H9 (cell line): ENCODE data around the gene FHOD1. TPM values are rescaled to one million over a fixed set of nuclear protein-coding genes. Genes with fewer than 3 reads are reported as not detected.
A peak's percentile ranks its signal among the peaks of the same experiment; 100 is the strongest.

ENCODE experiments used
- DNase-seq: peaks from one replicate; pipeline ENCODE4 v3.0.0-alpha.2; 2017
- H2AFZ ChIP-seq: one replicate; pipeline ENCODE4 v1.6.1; 2013; ENCODE audit warnings: mild to moderate bottlenecking, low read length, control low read depth, moderate library complexity
- H2AK5ac ChIP-seq: 2 replicates; pipeline ENCODE4 v1.6.1; 2013; ENCODE audit warnings: low read length, control low read depth, mixed read lengths; ENCODE audit not compliant: insufficient read length
- H2BK120ac ChIP-seq: one replicate; pipeline ENCODE4 v1.6.1; 2013; ENCODE audit warnings: low read depth, mild to moderate bottlenecking, low read length, control low read depth, inconsistent platforms; ENCODE audit not compliant: poor library complexity, severe bottlenecking
- H2BK12ac ChIP-seq: 2 replicates; pipeline ENCODE4 v1.6.1; 2013; ENCODE audit warnings: low read length, control low read depth, mixed read lengths, low read depth; ENCODE audit not compliant: insufficient read length
- H2BK15ac ChIP-seq: 2 replicates; pipeline ENCODE4 v1.6.1; 2013; ENCODE audit warnings: low read depth, low read length, control low read depth
- H2BK20ac ChIP-seq: one replicate; pipeline ENCODE4 v1.6.1; 2013; ENCODE audit warnings: low read depth, mild to moderate bottlenecking, low read length, control low read depth, inconsistent platforms; ENCODE audit not compliant: poor library complexity, severe bottlenecking
- H2BK5ac ChIP-seq: 2 replicates; pipeline ENCODE4 v1.6.1; 2013; ENCODE audit warnings: low read length, control low read depth, mixed read lengths; ENCODE audit not compliant: insufficient read length
- H3K14ac ChIP-seq: 2 replicates; pipeline ENCODE4 v1.6.1; 2013; ENCODE audit warnings: low read length, control low read depth; ENCODE audit not compliant: insufficient read depth
- H3K18ac ChIP-seq: 2 replicates; pipeline ENCODE4 v1.6.1; 2013; ENCODE audit warnings: low read depth, mild to moderate bottlenecking, mixed read lengths, low read length, control low read depth; ENCODE audit not compliant: insufficient read length
- H3K23ac ChIP-seq: 2 replicates; pipeline ENCODE4 v1.6.1; 2013; ENCODE audit warnings: low read length, control low read depth, mixed read lengths, low read depth; ENCODE audit not compliant: insufficient read length
- H3K23me2 ChIP-seq: 2 replicates; pipeline ENCODE4 v1.6.1; 2013; ENCODE audit warnings: low read depth, mild to moderate bottlenecking, mixed read lengths, low read length, control low read depth; ENCODE audit not compliant: insufficient read length, poor library complexity, severe bottlenecking
- H3K27ac ChIP-seq: 2 replicates; pipeline ENCODE4 v1.5.1; 2013; ENCODE audit warnings: low read length, control low read depth, mixed read lengths, low read depth; ENCODE audit not compliant: insufficient read length
- H3K27me3 ChIP-seq: 2 replicates; pipeline ENCODE4 v1.6.1; 2013; ENCODE audit warnings: low read length, control low read depth, inconsistent platforms; ENCODE audit not compliant: insufficient read depth
- H3K4ac ChIP-seq: 2 replicates; pipeline ENCODE4 v1.6.1; 2013; ENCODE audit warnings: low read depth, mild to moderate bottlenecking, control low read depth, inconsistent platforms, low read length, moderate library complexity
- H3K4me1 ChIP-seq: 2 replicates; pipeline ENCODE4 v1.6.1; 2013; ENCODE audit warnings: low read length, control low read depth, inconsistent platforms; ENCODE audit not compliant: insufficient read depth
- H3K4me2 ChIP-seq: 2 replicates; pipeline ENCODE4 v1.6.1; 2013; ENCODE audit warnings: low read length, control low read depth, mixed read lengths; ENCODE audit not compliant: insufficient read length, insufficient read depth
- H3K56ac ChIP-seq: 2 replicates; pipeline ENCODE4 v1.6.1; 2013; ENCODE audit warnings: low read depth, mild to moderate bottlenecking, mixed read lengths, low read length, control low read depth; ENCODE audit not compliant: insufficient read length
- H3K79me1 ChIP-seq: 2 replicates; pipeline ENCODE4 v1.6.1; 2013; ENCODE audit warnings: low read depth, mild to moderate bottlenecking, moderate library complexity, low read length, control low read depth, inconsistent platforms; ENCODE audit not compliant: insufficient read depth, poor library complexity, severe bottlenecking
- H3K79me2 ChIP-seq: 2 replicates; pipeline ENCODE4 v1.6.1; 2013; ENCODE audit warnings: low read length, control low read depth, inconsistent platforms; ENCODE audit not compliant: insufficient read depth
- H3K9ac ChIP-seq: 2 replicates; pipeline ENCODE4 v1.6.1; 2013; ENCODE audit warnings: low read length, control low read depth, mixed read lengths; ENCODE audit not compliant: insufficient read length; ENCODE audit errors: extremely low read depth
- H3K9me3 ChIP-seq: one replicate; pipeline ENCODE4 v1.6.1; 2013; ENCODE audit warnings: low read depth, low read length, inconsistent platforms; ENCODE audit not compliant: control insufficient read depth
- H3T11ph ChIP-seq: one replicate; pipeline ENCODE4 v1.6.1; 2013; ENCODE audit warnings: mild to moderate bottlenecking, low read length, control low read depth, inconsistent platforms
- H4K20me1 ChIP-seq: one replicate; pipeline ENCODE4 v1.6.1; 2013; ENCODE audit not compliant: control insufficient read depth, insufficient read length, insufficient read depth
- H4K5ac ChIP-seq: 2 replicates; pipeline ENCODE4 v1.6.1; 2013; ENCODE audit warnings: low read depth, mild to moderate bottlenecking, mixed read lengths, low read length, control low read depth; ENCODE audit not compliant: insufficient read length
- H4K8ac ChIP-seq: replicated peaks from 2 replicates; pipeline ENCODE4 v1.6.1; 2013; ENCODE audit warnings: low read length, control low read depth, mixed read lengths, low read depth; ENCODE audit not compliant: insufficient read length
- H4K91ac ChIP-seq: 2 replicates; pipeline ENCODE4 v1.6.1; 2013; ENCODE audit warnings: low read depth, mild to moderate bottlenecking, moderate library complexity, mixed read lengths, low read length, control low read depth; ENCODE audit not compliant: insufficient read length
- H3K27ac Mint-ChIP-seq, 3 experiments: 2 replicates in 2 of 3; 3 replicates in 1 of 3; pipeline ENCODE4 v1.8.0; 2020 to 2021; ENCODE audit warnings: mixed read lengths in 3 of 3, mild to moderate bottlenecking in 1 of 3, moderate library complexity in 1 of 3
- H3K27me3 Mint-ChIP-seq: 2 replicates; pipeline ENCODE4 v1.8.0; 2021; ENCODE audit warnings: low read depth, mild to moderate bottlenecking, moderate library complexity, mixed read lengths
- H3K36me3 Mint-ChIP-seq, 3 experiments: 2 replicates in 2 of 3; 3 replicates in 1 of 3; pipeline ENCODE4 v1.8.0; 2020 to 2021; ENCODE audit warnings: low read depth in 3 of 3, mixed read lengths in 3 of 3; ENCODE audit not compliant: insufficient read depth in 1 of 3
- H3K4me1 Mint-ChIP-seq, 2 experiments: 2 replicates each; pipeline ENCODE4 v1.8.0; 2020; ENCODE audit warnings: mixed read lengths in 2 of 2
- H3K4me3 Mint-ChIP-seq, 2 experiments: 2 replicates in 1 of 2; 3 replicates in 1 of 2; pipeline ENCODE4 v1.8.0; 2020 to 2021; ENCODE audit warnings: mild to moderate bottlenecking in 2 of 2, mixed read lengths in 2 of 2, moderate library complexity in 1 of 2
- H3K9me3 Mint-ChIP-seq, 2 experiments: 2 replicates in 1 of 2; 3 replicates in 1 of 2; pipeline ENCODE4 v1.8.0; 2020; ENCODE audit warnings: mild to moderate bottlenecking in 2 of 2, mixed read lengths in 2 of 2, moderate library complexity in 1 of 2
- WGBS: extraction: QIAGEN DNeasy Blood & Tissue Kit; methylation state at CpG from one replicate; pipeline ENCODE4 v1.1.7; 2013; ENCODE audit warnings: missing lambda C conversion rate, low lambda C conversion rate, mixed read lengths; ENCODE audit not compliant: insufficient read length; ENCODE audit errors: extremely low coverage; 5-methylcytosine and 5-hydroxymethylcytosine counted together
- total RNA-seq: library from RNA; stranded (reverse); gene quantifications from 2 replicates; pipeline ENCODE4 v1.2.1, GENCODE V29; 2021
- TF ChIP-seq, protein P1 (sequence below): fragments of 200-600 bp; sonication (generic); conservative IDR thresholded peaks from 3 replicates; pipeline ENCODE4 v1.8.0; 2021; ENCODE audit warnings: antibody characterized with exemption, mild to moderate bottlenecking

The FHOD1 gene
- total RNA-seq, 1 experiment from 2014 or later: 67.0 TPM

DNA sequence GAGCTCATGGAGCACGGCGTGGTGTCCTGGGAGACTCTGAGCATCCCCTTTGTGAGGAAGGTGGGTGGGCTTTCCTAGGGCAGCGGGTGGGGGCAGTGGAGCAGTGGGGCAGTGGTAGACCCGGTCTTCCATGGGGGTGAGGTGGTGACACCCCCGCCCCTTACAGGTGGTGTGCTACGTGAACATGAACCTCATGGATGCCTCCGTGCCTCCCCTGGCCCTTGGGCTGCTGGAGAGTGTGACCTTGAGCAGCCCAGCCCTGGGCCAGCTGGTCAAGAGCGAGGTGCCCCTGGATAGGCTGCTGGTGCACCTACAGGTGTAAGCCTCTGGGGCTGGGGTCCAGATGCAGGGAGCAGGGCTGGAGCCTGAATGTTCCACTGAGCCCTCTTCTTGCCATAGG lies 46.8 kb downstream of the FHOD1 start:
- Histone ChIP-seq H3T11ph (no peak overlapping the region), H3K14ac (no peak overlapping the region), H3K27ac (no peak overlapping the region), H3K79me2 (no peaks in the 10 kb centered on the region), H3K4me2 (peak overlapping the region; percentile 47), H4K5ac (no peak overlapping the region), H2BK15ac (no peak overlapping the region), H3K27me3 (no peaks in the 10 kb centered on the region), H3K4ac (no peak overlapping the region), H3K9ac (no peak overlapping the region), H2BK20ac (no peak overlapping the region), H2AFZ (no peak overlapping the region), H3K79me1 (no peaks in the 10 kb centered on the region), H4K8ac (no peak overlapping the region), H4K91ac (no peak overlapping the region), H3K4me1 (no peaks in the 10 kb centered on the region), H3K56ac (no peak overlapping the region), H3K18ac (no peak overlapping the region), H2BK12ac (no peak overlapping the region), H4K20me1 (no peaks in the 10 kb centered on the region), H3K23me2 (no peaks in the 10 kb centered on the region), H3K9me3 (no peaks in the 10 kb centered on the region), H2AK5ac (no peak overlapping the region), H3K23ac (no peak overlapping the region), H2BK120ac (no peak overlapping the region), H2BK5ac (no peak overlapping the region)
- Mint-ChIP-seq H3K4me1 (peaks cover 7 to 12% of the 10 kb centered on the region in 2 experiments), H3K4me3 (no peak overlapping the region; a peak in 1 of 5 replicates), H3K9me3 (no peaks in the 10 kb centered on the region), H3K27me3 (0 out of 2 replicates have a peak, but pooled peaks cover 2% of the 10 kb centered on the region), H3K36me3 (peaks cover 19 to 56% (median 31%) of the 10 kb centered on the region in 3 experiments; a peak in 6 of 7 replicates), H3K27ac (no peak overlapping the region)
- TF ChIP-seq, protein P1, sequence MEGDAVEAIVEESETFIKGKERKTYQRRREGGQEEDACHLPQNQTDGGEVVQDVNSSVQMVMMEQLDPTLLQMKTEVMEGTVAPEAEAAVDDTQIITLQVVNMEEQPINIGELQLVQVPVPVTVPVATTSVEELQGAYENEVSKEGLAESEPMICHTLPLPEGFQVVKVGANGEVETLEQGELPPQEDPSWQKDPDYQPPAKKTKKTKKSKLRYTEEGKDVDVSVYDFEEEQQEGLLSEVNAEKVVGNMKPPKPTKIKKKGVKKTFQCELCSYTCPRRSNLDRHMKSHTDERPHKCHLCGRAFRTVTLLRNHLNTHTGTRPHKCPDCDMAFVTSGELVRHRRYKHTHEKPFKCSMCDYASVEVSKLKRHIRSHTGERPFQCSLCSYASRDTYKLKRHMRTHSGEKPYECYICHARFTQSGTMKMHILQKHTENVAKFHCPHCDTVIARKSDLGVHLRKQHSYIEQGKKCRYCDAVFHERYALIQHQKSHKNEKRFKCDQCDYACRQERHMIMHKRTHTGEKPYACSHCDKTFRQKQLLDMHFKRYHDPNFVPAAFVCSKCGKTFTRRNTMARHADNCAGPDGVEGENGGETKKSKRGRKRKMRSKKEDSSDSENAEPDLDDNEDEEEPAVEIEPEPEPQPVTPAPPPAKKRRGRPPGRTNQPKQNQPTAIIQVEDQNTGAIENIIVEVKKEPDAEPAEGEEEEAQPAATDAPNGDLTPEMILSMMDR: no peak
- DNase-seq: no peak
- WGBS: no CpG with 5 or more reads among the region's 8 CpGs
